ENCODE measurements around the gene ADCY5.

DNA sequence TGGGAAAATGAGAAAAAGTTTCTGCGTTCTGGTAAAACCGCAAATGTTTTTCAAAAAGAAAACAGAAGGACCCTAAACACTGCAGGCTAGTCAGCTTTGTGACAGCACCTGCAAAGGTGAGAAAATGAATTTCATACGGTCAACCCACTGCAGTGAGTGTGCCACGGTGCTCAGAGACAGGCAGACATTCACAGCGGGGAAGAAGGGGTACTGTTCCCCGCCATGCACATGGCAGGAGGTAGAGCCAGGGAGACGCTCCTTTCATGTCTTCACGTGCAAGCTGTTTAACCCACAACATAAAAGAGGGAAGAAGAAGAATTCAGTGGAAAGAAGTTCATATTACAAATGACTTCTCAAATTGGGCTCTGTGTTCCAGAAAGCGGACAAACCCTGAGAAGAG is 137.7 kb downstream of the ADCY5 start:
- TF ChIP-seq, protein P1, sequence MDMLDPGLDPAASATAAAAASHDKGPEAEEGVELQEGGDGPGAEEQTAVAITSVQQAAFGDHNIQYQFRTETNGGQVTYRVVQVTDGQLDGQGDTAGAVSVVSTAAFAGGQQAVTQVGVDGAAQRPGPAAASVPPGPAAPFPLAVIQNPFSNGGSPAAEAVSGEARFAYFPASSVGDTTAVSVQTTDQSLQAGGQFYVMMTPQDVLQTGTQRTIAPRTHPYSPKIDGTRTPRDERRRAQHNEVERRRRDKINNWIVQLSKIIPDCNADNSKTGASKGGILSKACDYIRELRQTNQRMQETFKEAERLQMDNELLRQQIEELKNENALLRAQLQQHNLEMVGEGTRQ (IDR thresholded peaks at IDR 0.05), result no peak
- TF ChIP-seq, protein P2, sequence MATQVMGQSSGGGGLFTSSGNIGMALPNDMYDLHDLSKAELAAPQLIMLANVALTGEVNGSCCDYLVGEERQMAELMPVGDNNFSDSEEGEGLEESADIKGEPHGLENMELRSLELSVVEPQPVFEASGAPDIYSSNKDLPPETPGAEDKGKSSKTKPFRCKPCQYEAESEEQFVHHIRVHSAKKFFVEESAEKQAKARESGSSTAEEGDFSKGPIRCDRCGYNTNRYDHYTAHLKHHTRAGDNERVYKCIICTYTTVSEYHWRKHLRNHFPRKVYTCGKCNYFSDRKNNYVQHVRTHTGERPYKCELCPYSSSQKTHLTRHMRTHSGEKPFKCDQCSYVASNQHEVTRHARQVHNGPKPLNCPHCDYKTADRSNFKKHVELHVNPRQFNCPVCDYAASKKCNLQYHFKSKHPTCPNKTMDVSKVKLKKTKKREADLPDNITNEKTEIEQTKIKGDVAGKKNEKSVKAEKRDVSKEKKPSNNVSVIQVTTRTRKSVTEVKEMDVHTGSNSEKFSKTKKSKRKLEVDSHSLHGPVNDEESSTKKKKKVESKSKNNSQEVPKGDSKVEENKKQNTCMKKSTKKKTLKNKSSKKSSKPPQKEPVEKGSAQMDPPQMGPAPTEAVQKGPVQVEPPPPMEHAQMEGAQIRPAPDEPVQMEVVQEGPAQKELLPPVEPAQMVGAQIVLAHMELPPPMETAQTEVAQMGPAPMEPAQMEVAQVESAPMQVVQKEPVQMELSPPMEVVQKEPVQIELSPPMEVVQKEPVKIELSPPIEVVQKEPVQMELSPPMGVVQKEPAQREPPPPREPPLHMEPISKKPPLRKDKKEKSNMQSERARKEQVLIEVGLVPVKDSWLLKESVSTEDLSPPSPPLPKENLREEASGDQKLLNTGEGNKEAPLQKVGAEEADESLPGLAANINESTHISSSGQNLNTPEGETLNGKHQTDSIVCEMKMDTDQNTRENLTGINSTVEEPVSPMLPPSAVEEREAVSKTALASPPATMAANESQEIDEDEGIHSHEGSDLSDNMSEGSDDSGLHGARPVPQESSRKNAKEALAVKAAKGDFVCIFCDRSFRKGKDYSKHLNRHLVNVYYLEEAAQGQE (IDR thresholded peaks at IDR 0.05), result no peak
- TF ChIP-seq NR3C1 (IDR thresholded peaks at IDR 0.05) (no peak), JUNB (IDR thresholded peaks at IDR 0.05) (no peak), EHF (CRISPR knock-in tag; IDR thresholded peaks at IDR 0.05) (no peak), SMC3 (IDR thresholded peaks at IDR 0.05) (no peak), HDAC2 (IDR thresholded peaks at IDR 0.05) (no peak), POLR2A (IDR thresholded peaks at IDR 0.05; ENCODE audit: low read length) (no peak)
- TF ChIP-seq, protein P3, sequence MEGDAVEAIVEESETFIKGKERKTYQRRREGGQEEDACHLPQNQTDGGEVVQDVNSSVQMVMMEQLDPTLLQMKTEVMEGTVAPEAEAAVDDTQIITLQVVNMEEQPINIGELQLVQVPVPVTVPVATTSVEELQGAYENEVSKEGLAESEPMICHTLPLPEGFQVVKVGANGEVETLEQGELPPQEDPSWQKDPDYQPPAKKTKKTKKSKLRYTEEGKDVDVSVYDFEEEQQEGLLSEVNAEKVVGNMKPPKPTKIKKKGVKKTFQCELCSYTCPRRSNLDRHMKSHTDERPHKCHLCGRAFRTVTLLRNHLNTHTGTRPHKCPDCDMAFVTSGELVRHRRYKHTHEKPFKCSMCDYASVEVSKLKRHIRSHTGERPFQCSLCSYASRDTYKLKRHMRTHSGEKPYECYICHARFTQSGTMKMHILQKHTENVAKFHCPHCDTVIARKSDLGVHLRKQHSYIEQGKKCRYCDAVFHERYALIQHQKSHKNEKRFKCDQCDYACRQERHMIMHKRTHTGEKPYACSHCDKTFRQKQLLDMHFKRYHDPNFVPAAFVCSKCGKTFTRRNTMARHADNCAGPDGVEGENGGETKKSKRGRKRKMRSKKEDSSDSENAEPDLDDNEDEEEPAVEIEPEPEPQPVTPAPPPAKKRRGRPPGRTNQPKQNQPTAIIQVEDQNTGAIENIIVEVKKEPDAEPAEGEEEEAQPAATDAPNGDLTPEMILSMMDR (IDR thresholded peaks at IDR 0.05), result no peak
- TF ChIP-seq, protein P4, sequence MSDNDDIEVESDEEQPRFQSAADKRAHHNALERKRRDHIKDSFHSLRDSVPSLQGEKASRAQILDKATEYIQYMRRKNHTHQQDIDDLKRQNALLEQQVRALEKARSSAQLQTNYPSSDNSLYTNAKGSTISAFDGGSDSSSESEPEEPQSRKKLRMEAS (IDR thresholded peaks at IDR 0.05), result no peak

Measured in A549 (cell line).